Measurements from ENCODE around the gene HDAC4.

HDAC4 gene

DNA sequence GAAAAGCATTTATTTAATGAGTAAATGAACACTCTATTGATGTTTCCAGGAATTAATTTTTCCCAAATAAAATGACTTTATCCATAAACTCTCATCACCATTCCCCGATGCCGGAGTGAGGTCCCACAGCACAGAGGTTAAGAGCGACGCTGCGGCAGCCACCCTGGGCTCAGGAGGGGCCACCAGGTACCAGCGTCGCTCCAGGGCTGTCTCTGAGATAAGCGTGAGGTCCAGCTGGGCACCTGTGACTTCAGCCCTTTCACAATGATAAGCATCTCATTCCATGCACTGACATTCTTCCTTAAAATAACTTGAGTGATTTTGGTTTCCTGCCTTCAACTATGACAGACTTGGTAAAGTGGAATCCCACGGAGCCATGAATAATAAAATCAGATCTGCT is 370.9 kb downstream of the HDAC4 start:
- no peak for DNase-seq

DNA sequence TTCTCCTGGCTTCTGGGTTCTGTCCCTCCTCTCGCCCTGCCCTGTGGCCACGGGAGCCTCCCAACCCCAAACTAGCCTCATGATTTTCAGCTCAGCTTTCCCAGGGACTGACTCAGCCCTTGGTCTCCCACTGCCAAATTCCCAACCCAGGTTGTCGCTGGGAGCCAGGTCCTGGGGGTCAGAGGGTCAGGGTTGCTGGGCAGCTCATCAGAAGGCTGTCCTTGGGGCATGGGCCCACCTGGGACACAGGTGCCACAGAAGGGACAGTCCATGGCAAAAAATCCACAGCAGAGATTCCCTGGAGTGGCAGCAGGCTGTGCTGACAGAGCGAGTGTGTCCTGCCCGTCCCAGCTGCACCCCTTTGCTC is 372.6 kb downstream of the HDAC4 start:
- DNase-seq, result no peak

DNA sequence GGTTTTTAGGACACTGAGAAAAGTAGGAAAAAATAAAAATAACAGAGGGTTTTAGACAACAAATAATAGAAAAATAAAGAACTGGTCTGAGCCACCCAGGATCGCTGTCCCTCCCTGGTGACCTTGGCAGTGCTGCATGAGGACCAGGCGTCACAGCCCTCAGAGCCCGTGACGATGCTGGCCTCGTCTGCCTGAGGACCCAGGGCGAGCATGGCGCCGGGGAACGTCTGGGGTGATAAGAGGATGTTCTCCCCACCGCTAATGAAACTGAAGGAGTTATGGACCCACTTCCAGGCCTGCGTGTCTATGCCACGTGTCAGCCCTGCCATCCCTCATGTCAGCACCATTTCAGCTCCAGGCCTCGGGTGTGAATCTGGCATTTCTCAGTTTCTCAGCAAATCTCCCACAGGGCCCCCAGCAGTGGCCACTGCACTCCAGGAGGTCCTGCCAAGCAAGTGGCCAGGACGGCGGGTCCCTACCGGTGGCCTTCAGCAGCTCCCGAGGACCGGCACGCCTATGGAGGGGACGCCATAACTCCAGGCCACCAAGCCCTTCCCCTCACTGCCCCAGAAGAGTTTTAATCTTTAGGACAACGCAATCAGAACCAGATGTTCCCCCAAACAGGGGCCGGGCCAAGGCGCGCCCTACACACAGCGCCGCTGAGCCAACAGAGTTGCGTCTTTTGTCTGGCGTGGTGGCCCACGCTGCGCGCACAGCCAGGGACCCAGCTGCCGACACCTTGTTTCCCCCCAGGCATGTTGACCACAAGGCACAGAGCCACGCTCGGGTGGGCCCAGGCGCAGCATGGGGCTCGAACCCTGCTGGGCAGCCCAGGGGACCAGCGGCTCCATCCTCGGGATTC is 373.2 kb downstream of the HDAC4 start:
- DNase-seq, result no peak

GRCh38 chr2:239026711-239027361 is 374.0 kb downstream of the HDAC4 start:
- no peak for DNase-seq

- DNase-seq, result no peak
Measured at GRCh38 chr2:239025951-239026461, 374.8 kb downstream of the HDAC4 start.

DNA sequence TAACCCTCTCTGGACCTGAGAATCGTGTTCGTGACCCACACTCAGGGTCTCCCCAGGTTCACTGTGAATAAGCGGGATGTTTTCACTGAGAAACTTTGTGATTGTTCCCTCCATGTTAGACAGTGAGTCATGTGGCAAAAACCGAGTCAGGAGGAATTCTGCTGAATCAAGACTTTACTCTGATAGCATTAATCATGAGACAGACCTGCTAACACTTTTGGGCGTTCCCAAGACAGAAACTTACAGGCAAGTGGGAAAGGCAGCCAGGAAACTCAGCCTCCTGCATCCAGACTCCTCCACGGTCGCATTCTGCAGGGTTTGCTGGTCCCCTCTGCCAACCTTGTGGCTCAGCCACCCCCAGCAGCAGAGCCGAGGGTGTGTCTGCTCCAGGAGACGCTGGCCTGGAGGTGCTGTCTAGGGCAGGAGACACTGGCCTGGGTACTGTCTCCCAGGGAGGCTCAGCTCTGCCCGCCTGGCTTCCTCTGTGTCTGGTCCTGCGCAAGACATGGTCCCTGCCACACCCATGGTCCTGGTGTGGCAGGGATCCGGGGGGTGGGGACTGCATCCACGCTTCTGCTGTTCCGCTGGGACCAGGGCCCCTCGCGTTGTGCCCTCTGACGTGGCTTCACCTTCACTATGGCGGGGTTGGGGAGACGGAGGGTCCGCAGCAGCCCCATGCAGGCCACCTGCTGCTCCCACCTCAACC is 375.6 kb downstream of the HDAC4 start:
- no peak for DNase-seq

DNA sequence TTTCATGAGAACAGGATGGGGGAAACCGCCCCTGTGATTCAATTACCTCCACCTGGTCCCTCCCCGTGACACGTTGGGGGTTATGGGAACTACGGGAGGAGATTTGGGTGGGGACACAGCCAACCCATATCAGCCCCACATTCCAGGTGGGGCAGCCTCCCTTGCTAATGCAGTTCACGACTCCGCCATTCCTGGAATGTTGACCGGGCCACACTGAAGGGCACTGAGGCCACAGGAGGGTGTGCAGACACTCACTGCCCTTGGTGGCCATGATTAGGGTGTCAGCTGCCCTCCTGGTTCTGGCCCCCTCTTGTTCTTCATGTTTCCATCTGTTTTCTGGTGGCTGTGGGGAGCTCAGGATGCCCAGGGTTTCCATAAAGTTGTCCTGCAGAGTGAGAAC is 376.6 kb downstream of the HDAC4 start:
- no peak for DNase-seq

DNA sequence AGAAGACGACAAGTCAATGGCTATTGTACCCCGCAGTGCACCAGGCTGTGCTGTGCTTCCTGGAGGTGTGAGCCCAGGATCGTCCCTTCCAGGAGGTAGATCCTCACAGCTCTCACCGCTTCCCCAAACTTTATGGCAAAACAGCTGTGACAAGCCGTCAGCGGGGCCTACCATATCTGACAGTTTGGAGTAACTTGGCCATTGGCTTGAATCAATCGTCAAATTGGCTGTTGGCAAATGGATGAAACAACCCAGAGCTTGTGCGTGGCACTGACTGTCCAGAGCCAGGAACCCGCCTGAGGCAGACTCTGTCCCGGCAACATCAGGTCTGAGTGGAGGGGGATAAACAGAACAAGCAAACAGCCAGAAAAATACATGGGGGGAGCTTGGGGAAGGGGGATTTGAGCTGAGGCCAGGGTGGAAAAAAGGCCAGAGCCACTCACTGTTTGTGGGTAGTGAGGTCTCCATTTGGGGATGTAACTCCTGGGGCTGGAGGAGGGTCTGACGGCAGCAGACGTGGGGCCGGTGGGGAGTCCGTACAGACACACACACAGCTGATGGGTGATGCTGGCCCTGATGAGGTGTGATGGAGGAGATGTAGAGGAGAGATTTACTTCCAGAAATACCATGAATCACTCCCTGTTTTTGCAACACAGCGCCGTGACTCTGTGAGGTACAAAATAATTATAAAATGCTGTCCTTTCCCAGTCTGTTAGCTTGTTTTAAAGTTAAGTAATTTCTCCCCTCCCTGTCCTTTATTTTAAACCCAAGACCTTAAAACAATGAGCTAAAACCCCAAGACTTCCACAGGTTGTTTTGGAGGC is 378.2 kb downstream of the HDAC4 start:
- no peak for DNase-seq

DNA sequence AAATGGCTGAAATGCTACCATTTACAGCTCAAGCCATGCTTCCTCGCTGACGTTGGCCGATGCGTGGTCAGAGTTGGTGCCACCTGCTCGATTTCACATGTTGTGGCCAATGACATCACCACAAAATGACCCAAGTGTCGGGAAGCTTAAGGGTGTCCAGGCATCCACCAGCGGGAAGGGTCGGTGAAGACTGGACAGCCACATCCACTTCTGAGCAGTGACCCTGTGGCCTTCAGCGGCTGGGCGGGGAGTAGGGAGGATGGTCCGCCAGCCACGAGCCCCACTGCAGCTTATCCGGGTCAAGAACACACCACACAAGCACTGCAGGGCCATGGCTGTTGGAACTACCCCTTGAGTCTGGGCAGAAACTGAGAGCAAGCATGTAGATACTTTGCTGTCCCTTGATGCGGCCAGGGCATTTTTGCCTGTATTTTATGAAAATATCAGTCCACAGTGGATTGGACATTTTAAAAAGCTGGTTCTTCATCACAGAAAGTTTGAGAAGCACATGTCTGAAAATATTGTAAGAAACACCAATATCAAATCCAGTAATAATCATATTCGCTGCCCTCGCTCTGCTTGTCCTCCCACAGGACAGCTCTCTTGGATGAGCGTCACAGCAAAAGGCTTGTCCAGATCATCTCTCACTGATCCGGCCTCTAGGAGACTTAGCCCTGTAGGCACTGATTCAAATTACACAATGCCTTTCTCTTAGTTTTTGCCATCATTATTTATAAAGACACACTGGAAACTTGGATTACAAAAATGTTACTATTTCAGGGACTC is 379.0 kb downstream of the HDAC4 start:
- no peak for DNase-seq

DNA sequence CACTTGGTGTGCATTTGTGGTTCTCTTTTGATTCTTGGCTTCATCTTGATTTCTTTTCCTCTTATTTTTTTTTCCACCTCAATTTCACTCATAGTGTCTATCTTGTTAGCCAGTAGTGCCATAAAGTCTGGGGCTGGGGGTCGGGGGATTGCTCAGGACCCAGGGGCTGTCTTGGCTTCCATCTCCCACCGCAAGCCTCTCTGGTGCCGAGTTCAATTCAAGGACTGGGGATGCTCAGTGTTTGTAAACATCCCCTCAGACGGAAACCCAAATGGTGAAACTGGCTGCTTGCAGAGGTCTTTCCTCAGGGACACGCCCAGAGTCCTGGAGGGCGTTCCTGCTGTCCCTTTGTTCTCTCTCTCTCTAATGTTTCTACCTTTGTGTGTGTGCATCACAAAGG is 379.6 kb downstream of the HDAC4 start:
- no peak for DNase-seq

GRCh38 chr2:239020541-239021041 is 380.2 kb downstream of the HDAC4 start:
- no peak for DNase-seq

GRCh38 chr2:239019183-239019581 is 381.6 kb downstream of the HDAC4 start:
- no peak for DNase-seq

DNA sequence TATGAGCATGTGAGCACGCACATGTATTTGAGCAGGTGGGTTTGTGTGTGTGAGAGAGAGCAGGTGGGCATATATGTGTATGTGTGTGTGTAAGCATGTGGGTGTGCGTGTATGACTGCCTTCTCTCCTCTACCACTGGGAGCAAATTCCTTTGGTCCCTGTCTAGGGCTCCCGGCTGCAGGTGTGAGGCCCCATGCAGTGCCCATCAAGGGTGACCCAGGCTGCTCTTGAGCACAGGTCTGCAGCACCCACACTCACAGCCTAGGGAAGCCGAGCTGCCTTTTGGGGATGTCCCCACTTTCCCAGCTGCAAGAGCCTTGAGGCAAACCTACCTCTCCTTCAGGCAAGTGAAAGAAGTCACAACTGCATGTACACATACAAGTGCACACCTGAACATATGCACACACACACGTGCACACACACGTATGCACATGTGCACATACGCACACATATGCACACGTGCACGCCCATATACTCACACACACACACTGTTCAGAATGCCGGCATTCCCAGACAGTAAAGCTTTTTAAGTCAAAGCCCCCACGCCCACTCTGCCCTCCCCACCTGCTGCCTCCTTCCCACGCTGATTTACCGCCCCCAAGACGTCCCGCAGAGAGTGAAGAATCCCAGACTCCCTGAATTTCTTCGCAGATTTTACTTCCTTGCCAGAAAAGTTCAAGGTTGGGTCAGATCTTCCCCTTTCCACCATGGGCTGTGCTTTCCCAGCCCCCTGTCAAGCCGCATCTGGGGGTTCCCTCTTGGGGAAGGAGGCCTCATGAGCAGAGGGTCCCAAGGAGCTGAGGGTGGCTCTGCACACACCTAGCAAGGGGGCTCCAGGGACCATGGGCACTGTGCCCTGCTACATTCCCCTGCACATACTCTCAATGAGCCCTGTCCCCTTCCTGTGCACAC is 382.3 kb downstream of the HDAC4 start:
- DNase-seq, result no peak

DNA sequence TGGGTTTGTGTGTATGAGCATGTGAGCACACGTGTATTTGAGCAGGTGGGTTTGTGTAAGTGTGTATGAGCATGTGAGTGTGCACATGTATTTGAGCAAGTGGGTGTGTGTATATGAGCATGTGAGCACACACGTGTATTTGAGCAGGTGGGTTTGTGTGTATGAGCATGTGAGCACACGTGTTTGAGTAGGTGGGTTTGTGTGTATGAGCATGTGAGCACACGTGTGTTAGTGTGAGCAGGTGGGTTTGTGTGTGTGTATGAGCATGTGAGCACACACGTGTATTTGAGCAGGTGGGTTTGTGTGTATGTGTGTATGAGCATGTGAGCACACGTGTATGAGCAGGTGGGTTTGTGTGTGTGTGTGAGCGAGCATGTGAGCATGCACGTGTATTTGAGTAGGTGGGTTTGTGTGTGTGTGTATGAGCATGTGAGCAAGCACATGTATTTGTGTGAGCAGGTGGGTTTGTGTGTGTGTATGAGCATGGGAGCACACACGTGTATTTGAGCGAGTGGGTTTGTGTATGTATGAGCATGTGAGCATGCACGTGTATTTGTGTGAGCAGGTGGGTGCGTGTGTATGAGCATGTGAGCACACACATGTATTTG is 383.2 kb downstream of the HDAC4 start:
- no peak for DNase-seq

DNA sequence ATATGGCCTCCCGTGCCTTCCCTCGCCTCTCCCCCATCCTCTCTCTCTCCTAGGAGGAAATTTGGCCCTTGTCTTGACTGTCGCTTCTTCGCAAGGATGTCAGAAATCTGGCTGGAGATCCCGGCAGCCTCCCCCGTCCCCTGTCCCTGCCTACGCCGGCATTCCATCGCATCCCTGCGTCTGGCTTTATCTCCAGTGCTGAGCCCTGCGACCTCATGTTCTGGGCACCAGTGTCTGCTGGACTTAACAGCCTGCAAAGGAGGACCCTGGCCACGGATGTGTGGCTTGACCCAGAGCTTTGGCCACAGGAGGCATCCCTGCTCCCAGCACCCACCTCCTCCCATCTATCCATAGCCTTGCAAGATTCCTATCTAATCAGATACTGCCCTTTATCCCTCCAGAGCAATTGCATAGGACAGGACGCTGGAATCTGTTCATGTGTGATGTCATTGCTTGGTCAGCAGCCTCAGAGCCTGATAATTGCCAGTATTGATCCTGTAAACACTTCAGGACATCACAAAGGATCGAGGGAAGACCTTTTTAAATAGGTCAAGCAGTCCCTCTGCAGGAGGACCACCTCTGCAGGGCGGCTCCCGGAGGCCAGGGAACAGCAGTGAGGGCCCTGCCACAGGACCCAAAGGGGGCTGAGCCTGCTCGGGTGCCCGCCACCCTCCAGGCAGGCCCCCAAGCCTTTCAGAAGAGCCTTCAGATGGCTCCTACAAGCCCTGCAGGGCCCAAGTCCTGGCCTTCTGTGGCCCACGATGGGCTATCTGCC is 384.7 kb downstream of the HDAC4 start:
- DNase-seq, result no peak

DNA sequence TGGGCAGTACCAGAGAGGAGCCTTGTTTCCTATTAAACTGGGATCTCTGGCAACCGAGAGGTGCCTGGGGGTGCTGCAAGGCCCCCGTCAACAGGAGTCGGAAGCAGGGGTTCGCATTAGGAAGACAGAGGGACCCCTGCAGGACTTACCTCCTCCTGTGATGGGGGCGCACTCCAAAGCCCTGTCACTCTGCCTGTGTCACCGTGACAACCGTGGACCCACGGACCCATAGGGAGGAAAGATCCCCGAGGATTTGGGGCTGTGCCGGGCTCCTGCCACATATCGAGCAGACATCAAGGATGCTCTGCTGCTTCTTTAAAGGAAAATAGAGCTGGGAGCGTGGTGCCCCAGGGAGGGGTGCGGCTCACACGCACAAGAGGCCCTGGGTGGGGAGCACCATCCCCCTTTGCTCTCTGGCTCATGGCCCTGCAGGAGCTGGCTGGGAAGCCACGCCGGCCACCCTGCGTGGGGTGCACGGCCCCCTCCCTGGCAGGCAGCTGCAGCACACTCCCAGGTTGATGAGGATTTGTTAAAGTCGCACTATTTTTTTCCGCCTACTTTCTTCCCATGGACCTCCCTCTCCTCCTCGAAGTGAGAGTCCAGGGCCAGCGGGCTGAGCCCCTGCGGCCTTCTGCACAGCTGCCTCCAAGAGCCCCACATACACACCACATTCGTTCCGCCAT is 385.5 kb downstream of the HDAC4 start:
- DNase-seq, result no peak

GRCh38 chr2:239014458-239015217 is 386.2 kb downstream of the HDAC4 start:
- no peak for DNase-seq

- no peak for DNase-seq
Measured at GRCh38 chr2:239013678-239013976, 387.2 kb downstream of the HDAC4 start.
